Measurements from ENCODE around the gene EFL1. TPM values are rescaled to one million over a fixed set of nuclear protein-coding genes. Genes with fewer than 3 reads are reported as not detected.

EFL1 gene
- total and polyA plus RNA-seq, 2 of the 4 experiments (the other 2 are of a cell fraction) = 10.1 to 24.6 TPM

DNA sequence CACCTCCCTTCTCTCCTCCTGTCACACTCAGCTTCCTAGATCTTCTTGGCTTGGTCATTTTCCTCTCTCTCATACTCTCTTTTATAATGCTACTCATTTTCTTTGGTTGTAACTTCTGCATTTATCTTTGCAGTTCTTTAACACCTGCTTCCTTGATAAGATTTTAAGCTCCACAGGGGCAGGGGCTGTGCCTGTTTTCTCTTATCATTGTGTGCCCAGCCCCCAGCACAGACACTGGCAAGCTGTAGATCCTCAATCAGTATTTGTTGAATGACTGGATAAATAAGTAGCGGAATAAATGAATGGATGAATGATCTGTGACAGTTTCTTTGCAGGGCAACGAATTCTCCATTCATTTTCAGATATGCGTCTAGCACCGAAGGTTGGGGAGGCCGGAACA is 152.4 kb downstream of the EFL1 start:
- Histone ChIP-seq H3K36me3 (ENCODE audit: control insufficient read depth, insufficient read depth, low read length) (no peaks in the 10 kb centered on the region), H3K27ac (ENCODE audit: insufficient read depth, low read length) (no peak overlapping the region), H3K9ac (ENCODE audit: low read depth, low read length) (no peak overlapping the region), H4K91ac (ENCODE audit: insufficient read depth, low read depth, low read length) (0 out of 2 replicates have a peak overlapping the region, but pooled peaks have one; percentile 45), H3K27me3 (ENCODE audit: control insufficient read depth, insufficient read depth, low read length) (no peaks in the 10 kb centered on the region), H3K4me1 (ENCODE audit: control insufficient read depth, insufficient read depth, low read length) (peaks cover 4% of the 10 kb centered on the region; the same call in 1 of the 2 replicates), H3K4me2 (ENCODE audit: low read depth, low read length) (no peak overlapping the region), H3K4me3 (ENCODE audit: insufficient read depth, low read depth, low read length) (no peak overlapping the region), H3K4ac (ENCODE audit: low read depth, low read length) (peak overlapping the region; percentile 16; the same call in 1 of the 2 replicates), H2BK15ac (ENCODE audit: low read depth, low read length) (no peak overlapping the region), H2BK20ac (ENCODE audit: low read depth, low read length) (no peak overlapping the region), H2BK120ac (ENCODE audit: low read depth, low read length) (peak overlapping the region; percentile 50; the same call in 1 of the 2 replicates), H3K14ac (replicated peaks; ENCODE audit: low read depth, low read length) (peak overlapping the region; percentile 45; the same call in 1 of the 2 replicates), H3K18ac (ENCODE audit: low read depth, low read length) (no peak overlapping the region), H3K79me1 (ENCODE audit: low read depth in 1 of 2, low read length in 2 of 2) (no peaks in the 10 kb centered on the region), H3K56ac (ENCODE audit: extremely low read depth, insufficient read depth, low read length) (no peak overlapping the region), H4K5ac (ENCODE audit: low read depth, low read length) (no peak overlapping the region), H4K20me1 (ENCODE audit: insufficient read depth, low read length) (no peaks in the 10 kb centered on the region), H3K9me3 (ENCODE audit: control insufficient read depth, insufficient read depth, low read length) (no peaks in the 10 kb centered on the region), H2AFZ (replicated peaks; ENCODE audit: low read length, poor library complexity) (no peak overlapping the region), H2AK5ac (ENCODE audit: low read depth, low read length) (peak overlapping the region; percentile 25; the same call in 1 of the 2 replicates), H3K23ac (ENCODE audit: low read depth, low read length) (no peak overlapping the region), H2AK9ac (replicated peaks; ENCODE audit: low read depth, low read length, poor library complexity) (no peak overlapping the region), H4K8ac (ENCODE audit: low read depth in 2 of 2, low read length in 2 of 2) (no peak overlapping the region), H3K9me1 (ENCODE audit: insufficient read depth, low read length) (peaks cover 6% of the 10 kb centered on the region), H2BK5ac (ENCODE audit: low read depth, low read length, poor library complexity, severe bottlenecking) (no peak overlapping the region)
- in situ Hi-C loops (cut with MboI; ENCODE audit: low sequenced_read_pairs) (loop anchor here (5.0 kb wide), 1 partner anchor 87 kb away; no protein-coding TSS in a partner anchor), intact Hi-C loops (cut with micrococcal nuclease) (no loop called here), dilution Hi-C loops (cut with HindIII; ENCODE audit: low sequenced_read_pairs, unreplicated experiment) (no loop called here)
- ChIA-PET POLR2A (ENCODE audit: unreplicated experiment) (no interaction called here), CTCF (interaction anchor here (1.4 kb wide), 1 partner anchor 10 kb away, joined by 3 read pairs; no protein-coding TSS in a partner anchor)
- 80% methylated on average over 1 of the region's 5 CpGs; no CpG with 5 or more reads in 1 of the 2 experiments for WGBS, 2 experiments (ENCODE audit: extremely low coverage in 2 of 2, insufficient read length in 1 of 2)
- no peak for DNase-seq
- ATAC-seq (ENCODE audit: low read depth) = no peak
- TF ChIP-seq CTCF (conservative IDR thresholded peaks at IDR 0.05; ENCODE audit: low read depth, low read length) (no peak), FOS (IDR thresholded peaks at IDR 0.05; ENCODE audit: low read depth, low read length) (no peak), NFE2L2 (IDR thresholded peaks at IDR 0.05; ENCODE audit: low read depth, low read length) (no peak), BHLHE40 (IDR thresholded peaks at IDR 0.05; ENCODE audit: low read depth, low read length) (no peak), USF2 (IDR thresholded peaks at IDR 0.05; ENCODE audit: low read depth, low read length) (no peak), CEBPB (IDR thresholded peaks at IDR 0.05; ENCODE audit: low read depth, low read length) (no peak), MXI1 (IDR thresholded peaks at IDR 0.05; ENCODE audit: borderline replicate concordance, low read depth, low read length) (no peak), RCOR1 (IDR thresholded peaks at IDR 0.05; ENCODE audit: insufficient replicate concordance, low read length) (no peak), SMC3 (IDR thresholded peaks at IDR 0.05; ENCODE audit: low read depth, low read length) (no peak), CHD1 (IDR thresholded peaks at IDR 0.05; ENCODE audit: low read depth, low read length) (no peak), MAFK (IDR thresholded peaks at IDR 0.05; ENCODE audit: low read depth, low read length) (no peak), POLR2A (IDR thresholded peaks at IDR 0.05; ENCODE audit: low read depth, low read length) (no peak)
- TF ChIP-seq, protein P1, sequence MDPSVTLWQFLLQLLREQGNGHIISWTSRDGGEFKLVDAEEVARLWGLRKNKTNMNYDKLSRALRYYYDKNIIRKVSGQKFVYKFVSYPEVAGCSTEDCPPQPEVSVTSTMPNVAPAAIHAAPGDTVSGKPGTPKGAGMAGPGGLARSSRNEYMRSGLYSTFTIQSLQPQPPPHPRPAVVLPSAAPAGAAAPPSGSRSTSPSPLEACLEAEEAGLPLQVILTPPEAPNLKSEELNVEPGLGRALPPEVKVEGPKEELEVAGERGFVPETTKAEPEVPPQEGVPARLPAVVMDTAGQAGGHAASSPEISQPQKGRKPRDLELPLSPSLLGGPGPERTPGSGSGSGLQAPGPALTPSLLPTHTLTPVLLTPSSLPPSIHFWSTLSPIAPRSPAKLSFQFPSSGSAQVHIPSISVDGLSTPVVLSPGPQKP (IDR thresholded peaks at IDR 0.05; ENCODE audit: borderline replicate concordance, low read depth, low read length) = no peak
- no TSS peak for BruUV-seq (replicated peaks)
